GM19468 (cell line): Measurements from ENCODE around the gene ELF2.
A peak's percentile ranks its signal among the peaks of the same experiment; 100 is the strongest.
"Not testable (repeated sequence)": the region's sequence is repeated elsewhere in the genome, so short reads cannot be mapped to it uniquely, and the experiment has no call there.

ENCODE experiments used
- ATAC-seq: cut with Tn5 transposase; IDR thresholded peaks from one replicate; pipeline ENCODE4 v1.9.1; 2021; ENCODE audit warnings: mild to moderate bottlenecking, moderate library complexity, moderate number of reproducible peaks; ENCODE audit not compliant: unreplicated experiment; ENCODE audit errors: extremely low read depth

ELF2 gene

DNA sequence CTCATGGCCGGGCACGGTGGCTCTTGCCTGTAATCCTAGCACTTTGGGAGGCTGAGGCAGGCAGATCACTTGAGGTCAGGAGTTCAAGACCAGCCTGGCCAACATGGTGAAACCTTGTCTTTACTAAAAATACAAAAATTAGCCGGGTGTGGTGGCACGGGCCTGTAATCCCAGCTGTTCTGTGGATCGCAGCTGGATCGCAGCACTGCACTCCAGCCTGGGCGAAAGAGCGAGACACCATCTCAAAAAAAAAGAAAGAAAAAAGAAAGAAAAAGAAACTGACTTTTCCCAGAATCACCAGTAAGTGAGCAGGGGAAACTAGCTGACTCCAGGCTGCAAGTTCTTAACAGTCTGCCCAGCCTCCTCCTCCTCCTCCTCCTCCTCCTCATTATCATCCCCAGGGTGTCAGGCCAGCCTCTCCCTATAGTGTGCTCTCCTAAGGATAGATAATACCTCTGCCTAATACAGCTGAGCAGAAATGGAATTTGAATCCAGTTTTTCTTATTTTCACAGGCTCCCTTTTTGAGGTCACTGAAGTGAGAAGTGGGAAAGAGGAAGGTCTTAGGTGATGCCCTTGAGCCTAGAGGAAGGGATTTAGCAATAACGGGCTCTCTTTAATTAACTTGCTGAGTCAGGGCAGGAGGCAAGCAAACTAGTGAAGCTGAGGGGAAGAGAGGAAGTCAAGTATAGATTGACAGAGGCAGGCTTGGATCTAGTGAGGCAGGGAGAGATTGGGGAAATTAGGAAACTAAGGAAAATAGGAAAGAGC lies 11.8 kb upstream of the ELF2 start:
- ATAC-seq: no peak

DNA sequence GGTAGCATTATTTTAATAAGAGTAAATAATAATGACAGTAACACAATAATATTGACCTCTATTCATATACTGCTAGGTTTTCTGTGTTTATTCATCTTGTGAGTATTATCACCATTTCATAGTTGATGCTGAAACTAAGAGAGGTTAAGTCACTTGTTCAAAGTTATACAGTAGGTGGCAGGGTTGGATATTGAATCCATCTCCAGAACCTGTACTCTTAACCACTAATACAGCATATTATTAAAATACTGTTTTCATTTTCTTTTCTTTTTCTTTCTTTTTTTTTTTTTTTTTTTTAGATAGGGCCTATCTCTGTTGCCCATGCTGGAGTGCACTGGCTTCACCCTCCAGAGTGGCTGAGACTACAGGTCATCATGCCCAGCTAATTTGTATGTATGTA lies 7.1 kb upstream of the ELF2 start:
- ATAC-seq: no peak

DNA sequence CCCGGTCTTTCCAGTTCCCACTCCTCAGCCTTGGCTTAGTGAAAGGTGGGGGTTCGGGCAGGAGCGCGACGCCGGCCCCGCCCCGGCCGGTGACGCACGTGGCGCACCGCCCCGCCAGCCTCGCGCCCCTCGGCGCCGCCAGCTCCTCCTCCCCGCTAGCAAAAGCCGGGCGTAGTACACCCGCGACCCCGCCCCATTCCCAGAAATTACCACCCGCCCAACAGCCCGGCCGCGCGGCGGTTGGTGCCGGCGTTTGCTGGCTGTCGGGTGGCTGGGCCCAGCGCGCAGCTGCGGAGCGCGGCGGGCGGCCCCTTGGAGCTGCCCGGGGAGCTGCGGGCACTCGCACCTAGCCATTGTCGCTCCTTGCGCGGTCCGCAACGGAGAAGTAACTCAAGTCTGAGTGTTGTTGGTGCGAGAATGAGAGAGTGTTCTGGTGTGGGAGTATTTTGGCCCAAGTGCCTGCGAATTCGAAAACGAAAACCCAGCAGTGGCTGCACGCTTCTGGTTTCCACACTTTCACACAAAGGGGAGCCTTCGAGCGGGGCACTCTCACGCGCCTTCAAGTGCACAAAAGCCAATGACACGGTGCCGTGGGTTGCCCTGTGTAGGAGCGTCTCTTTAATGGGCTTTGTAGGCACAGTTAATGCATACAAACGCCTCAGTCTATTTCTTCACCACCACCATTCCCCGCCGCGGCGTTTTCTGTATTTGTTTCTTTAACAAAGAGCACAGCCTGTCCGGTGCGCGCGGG lies 1.0 kb upstream of the ELF2 start:
- peak; percentile 72 for ATAC-seq

DNA sequence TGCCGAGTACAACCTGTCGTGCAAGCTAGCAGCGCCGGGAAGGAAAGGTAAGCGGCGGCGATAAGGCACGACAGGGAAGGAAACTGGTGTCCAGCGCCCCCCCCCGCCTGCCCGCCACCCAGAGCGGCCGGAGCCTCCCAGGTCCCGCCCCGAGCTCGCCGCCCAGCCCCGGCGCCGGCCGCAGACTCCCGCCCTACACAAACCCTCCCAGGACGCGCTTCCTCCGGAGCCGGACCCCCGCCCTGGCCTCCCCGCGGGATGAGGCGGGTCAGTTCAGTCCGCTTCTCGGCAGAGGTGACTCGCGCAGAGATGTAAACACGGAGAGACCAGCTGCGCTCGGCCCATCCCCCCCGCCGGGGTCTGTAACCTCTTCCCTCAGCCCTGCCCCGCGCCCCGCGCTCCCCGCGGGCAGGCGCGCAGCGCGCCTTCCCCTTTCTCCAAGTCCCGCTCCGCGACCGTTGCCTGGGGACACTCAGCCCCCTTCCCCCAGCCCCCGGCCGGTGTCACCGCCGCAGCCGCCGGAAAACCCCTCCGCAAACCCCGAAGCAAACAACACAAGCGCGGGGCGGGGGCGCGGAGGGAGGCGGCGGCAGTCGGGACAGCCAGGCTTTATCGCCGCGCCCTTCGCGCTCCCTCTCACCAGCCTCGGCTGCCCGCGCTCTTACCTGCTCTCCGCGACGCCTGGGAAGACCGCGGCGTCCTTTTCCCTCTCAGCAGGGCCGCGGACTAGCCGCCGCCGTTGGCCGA lies 543 bp downstream of the ELF2 start:
- no peak for ATAC-seq

- no peak for ATAC-seq
Measured at GRCh38 chr4:139175646-139176301, 1.2 kb downstream of the ELF2 start.

DNA sequence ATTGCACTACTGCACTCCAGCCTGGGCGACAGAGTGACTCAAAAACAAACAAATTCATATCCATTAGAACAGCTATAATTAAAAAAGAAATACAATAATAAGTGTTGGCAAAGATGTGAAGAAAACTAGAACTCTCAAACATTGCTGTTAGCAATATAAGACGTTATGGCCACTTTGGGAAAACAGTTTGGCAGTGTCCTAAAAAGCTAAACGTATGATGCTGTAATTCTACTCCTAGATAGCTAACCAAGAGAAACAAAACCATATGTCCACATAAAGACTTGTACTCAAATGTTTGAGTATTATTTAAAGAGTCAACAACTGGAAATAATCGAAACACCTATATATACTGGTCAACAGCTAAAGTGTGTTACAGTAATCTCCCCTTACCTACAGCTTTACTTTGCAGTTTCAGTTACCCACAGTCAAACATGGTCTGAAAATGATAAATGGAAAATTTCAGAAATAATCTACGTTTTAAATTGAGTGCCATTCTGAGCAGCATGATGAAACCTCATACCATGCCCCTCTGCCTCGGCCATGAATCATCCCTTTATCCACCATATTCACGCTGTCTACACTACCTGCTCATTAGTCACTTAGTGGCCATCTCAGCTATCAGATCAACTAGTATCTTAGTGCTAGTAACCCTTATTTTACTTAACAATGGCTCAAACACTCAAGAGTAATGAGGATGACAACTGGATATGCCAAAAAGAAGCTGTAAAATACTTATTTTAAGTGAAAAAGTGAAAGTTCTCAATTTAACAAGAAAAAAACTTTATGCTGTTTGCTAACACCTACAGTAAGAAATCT lies 4.9 kb downstream of the ELF2 start:
- ATAC-seq: no peak

DNA sequence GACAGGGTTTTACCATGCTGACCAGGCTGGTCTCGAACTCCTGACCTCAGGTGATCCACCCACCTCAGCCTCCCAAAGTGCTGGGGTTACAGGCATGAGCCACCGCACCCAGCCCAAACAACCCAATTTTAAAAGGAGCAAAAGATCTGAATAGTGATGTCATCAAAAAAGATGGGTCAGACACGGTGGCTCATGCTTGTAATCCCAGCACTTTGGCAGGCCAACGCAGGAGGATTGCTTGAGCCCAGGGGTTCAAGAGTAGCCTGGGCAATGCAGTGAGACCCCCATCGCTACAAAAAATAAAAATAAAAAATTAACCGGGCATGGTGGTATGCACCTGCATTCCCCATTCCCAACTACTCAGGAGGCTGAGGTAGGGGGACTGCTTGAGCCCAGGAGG lies 6.1 kb downstream of the ELF2 start:
- ATAC-seq: no peak

GRCh38 chr4:139167774-139168444 lies 9.1 kb downstream of the ELF2 start:
- no peak for ATAC-seq

DNA sequence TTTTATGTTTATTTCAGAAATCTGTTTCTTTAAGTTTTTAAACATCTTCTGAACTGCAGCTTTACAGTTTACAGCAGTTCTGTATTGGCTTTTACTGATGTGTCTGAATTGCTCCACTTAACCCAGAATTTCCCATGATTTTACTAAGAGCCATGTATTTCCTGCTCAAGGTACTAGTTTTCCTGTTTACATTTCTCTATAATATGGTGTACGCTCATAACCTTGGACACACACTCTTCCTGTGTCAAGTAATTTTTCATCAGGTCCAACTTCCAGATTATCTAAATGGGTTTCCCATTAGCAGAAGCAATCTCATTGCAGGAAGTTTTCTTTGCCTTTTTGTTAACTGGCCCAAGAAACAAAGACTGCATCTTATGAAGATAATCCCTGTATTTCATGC lies 12.3 kb downstream of the ELF2 start:
- ATAC-seq: no peak

- no peak for ATAC-seq
Measured at GRCh38 chr4:139163806-139164206, 13.2 kb downstream of the ELF2 start.

- ATAC-seq: not testable (repeated sequence)
Measured at GRCh38 chr4:139157977-139158376, 19.0 kb downstream of the ELF2 start.

- ATAC-seq: no peak
Measured at GRCh38 chr4:139154952-139155557, 22.0 kb downstream of the ELF2 start.

DNA sequence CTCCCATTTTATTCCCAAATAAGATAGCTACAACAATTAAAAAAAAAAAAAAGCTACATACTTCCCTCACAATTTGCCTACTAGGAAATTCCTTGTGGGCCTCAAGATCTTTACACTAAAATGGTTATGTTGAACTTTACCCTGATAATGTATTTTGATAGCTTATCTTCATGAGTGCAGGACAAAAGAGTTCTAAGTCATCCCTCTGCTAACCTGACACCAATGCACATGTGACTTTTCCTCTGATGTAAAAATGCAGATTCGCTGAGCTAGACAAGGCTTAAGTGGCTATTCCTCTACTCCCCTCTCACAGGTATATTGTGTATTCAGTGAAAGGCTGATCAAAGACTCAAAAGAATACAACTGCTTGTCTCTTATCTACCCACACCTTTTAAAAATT lies 22.5 kb downstream of the ELF2 start:
- ATAC-seq: no peak

DNA sequence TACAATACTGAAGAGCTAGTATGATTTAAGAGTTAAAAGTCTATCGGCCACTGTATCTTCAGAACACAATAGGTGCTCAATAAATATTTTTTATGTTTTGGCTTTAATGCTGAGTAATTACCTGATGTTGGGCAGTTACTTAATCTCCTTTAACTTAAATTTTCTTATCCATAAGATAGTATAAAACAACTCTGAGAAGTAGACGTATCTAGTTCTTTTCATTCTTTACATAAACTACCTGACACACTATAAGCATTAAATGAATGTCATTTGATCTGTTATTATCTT lies 22.9 kb downstream of the ELF2 start:
- no peak for ATAC-seq

GRCh38 chr4:139153411-139154133 lies 23.4 kb downstream of the ELF2 start:
- ATAC-seq: no peak

GRCh38 chr4:139152249-139152648 lies 24.8 kb downstream of the ELF2 start:
- no peak for ATAC-seq

DNA sequence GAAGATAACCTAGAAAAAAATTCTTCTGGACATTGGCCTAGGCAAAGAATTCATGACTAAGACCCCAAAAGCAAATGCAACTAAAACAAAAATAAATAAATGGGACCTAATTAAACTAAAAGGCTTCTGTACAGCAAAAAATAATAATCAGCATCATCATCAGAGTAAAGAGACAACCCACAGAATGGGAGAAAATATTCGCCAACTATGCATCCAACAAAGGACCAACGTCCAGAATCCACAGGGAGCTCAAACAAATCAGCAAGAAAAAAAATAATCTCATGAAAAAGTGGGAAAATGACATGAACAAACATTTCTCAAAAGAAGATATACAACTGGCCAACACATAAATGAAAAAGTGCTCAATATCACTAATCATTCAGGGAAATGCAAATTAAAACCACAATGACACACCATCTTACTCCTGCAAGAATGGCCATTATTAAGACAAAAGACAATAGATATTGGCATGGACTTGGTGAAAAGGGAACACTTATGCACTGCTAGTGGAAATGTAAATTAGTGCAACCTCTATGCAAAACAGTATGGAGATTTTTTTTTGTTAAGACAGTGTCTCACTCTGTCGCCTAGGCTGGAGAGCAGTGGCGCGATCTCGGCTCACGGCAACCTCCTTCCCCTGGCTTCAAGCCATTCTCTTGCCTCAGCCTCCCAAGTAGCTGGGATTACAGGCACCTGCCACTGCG lies 29.9 kb downstream of the ELF2 start:
- no peak for ATAC-seq

DNA sequence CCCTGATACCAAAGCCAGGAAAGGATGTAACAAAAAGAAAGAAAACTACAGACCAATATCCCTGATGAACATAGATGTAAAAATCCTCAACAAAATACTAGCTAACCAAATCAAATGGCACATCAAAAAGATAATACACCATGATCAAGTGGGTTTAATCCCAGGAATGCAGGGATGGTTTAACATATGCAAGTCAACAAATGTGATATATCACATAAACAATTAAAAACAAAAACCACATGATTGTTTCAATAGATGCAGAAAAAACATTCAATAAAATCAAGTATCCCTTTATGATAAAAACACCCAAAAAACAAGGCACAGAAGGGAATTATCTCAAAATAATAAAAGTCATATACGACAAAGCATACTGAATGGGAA lies 31.5 kb downstream of the ELF2 start:
- ATAC-seq: no peak
